ENCODE data around the gene CD44. TPM values are rescaled to one million over a fixed set of nuclear protein-coding genes. Genes with fewer than 3 reads are reported as not detected.

The CD44 gene
- total and polyA plus RNA-seq, 11 donors: 3.9 to 210 (median 26.2) TPM

DNA sequence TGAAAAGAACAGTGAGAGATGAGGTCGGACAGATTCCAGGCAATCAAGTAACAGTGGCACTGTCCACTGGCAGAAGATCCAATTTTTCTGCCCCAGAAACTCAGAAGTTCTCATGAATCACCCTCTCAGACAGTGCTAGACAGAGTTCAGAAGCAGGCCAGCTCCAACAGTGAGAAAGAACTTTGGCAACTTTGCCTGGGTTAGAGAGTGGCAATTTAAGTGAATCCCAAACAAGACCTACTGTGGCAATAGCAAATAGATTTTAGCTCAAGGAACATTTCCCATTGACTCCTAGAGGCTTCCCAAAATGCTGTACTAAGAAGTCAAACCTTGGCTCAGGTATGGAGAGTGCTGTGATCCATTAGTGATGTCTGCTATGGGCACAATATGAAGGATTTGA lies 12.3 kb downstream of the CD44 start:
- no peaks in the 10 kb centered on the region for H3K27me3 ChIP-seq
- peaks cover 0 to 100% (median 0%) of the 10 kb centered on the region in 12 donors for H3K4me1 ChIP-seq
- peak overlapping the region in 2 of 12 donors; percentile 6 to 32 for H3K27ac ChIP-seq
- intact Hi-C loops (cut with DNase I): loop anchor here in 1 of 10 donors (5.0 kb wide), 1 partner anchor 81 kb away; no protein-coding TSS in a partner anchor
- peaks cover 0 to 4% (median 0%) of the 10 kb centered on the region in 12 donors for H3K9me3 ChIP-seq
- TF ChIP-seq CTCF (IDR thresholded peaks at IDR 0.05): no peak
- TF ChIP-seq POLR2A (IDR thresholded peaks at IDR 0.05): no peak
- WGBS, 4 donors: 82 to 98% (median 96%) methylated on average over 1 of the region's 1 CpG
- no peak for ATAC-seq
- no peak for DNase-seq
- no peak overlapping the region for H3K4me3 ChIP-seq
- H3K36me3 ChIP-seq: peaks cover 0 to 49% (median 0%) of the 10 kb centered on the region in 9 donors

- Histone ChIP-seq H3K9me3 (peaks cover 0 to 4% (median 0%) of the 10 kb centered on the region in 12 donors), H3K27ac (peak overlapping the region in 1 of 12 donors; percentile 32), H3K36me3 (peaks cover 0 to 49% (median 0%) of the 10 kb centered on the region in 9 donors), H3K4me3 (no peak overlapping the region), H3K27me3 (no peaks in the 10 kb centered on the region), H3K4me1 (peaks cover 0 to 100% (median 2%) of the 10 kb centered on the region in 12 donors)
- no peak for ATAC-seq
- no peak for TF ChIP-seq CTCF (IDR thresholded peaks at IDR 0.05)
- TF ChIP-seq POLR2A (IDR thresholded peaks at IDR 0.05): no peak
- 61 to 82% (median 69%) methylated on average over 3 of the region's 3 CpGs for WGBS, 4 donors
- DNase-seq: no peak
- intact Hi-C loops (cut with DNase I): loop anchor here in 1 of 10 donors (5.0 kb wide), 1 partner anchor 81 kb away; no protein-coding TSS in a partner anchor
Measured at GRCh38 chr11:35151683-35152280, 12.8 kb downstream of the CD44 start.

DNA sequence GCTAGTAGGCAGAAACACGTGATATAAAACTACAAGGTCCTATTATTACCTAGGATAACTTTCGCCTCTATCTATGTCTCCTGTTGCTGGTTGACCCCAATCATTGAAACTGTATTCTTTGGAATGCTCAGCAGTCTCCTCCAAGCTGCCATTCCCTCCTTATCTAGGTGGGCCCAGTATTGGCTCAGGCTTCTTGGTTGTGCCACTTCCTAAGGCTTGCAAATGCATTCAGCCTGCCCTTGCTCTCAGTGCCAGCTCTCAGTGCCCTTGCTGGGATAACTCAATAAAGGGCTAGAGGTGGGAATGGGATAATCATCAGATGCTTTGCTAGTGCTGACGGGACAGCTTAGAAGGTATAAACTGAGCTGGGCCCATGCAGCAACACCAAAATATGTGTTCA lies 13.6 kb downstream of the CD44 start:
- no peak for TF ChIP-seq POLR2A (IDR thresholded peaks at IDR 0.05)
- no peak for TF ChIP-seq CTCF (IDR thresholded peaks at IDR 0.05)
- Histone ChIP-seq H3K27ac (no peak overlapping the region), H3K27me3 (no peaks in the 10 kb centered on the region), H3K4me1 (peaks cover 0 to 100% (median 3%) of the 10 kb centered on the region in 12 donors), H3K4me3 (no peak overlapping the region), H3K36me3 (peaks cover 0 to 43% (median 0%) of the 10 kb centered on the region in 9 donors), H3K9me3 (peaks cover 0 to 4% (median 0%) of the 10 kb centered on the region in 12 donors)
- intact Hi-C loops (cut with DNase I): loop anchor here in 1 of 10 donors (5.0 kb wide), 1 partner anchor 80 kb away; no protein-coding TSS in a partner anchor
- DNase-seq: no peak
- WGBS, 4 donors: 96 to 98% (median 98%) methylated on average over 3 of the region's 3 CpGs
- ATAC-seq: no peak

GRCh38 chr11:35153280-35153679 lies 14.3 kb downstream of the CD44 start:
- intact Hi-C loops (cut with DNase I): loop anchor here in 1 of 10 donors (5.0 kb wide), 1 partner anchor 79 kb away; no protein-coding TSS in a partner anchor
- Histone ChIP-seq H3K9me3 (peaks cover 0 to 4% (median 0%) of the 10 kb centered on the region in 12 donors), H3K36me3 (peaks cover 0 to 39% (median 0%) of the 10 kb centered on the region in 9 donors), H3K4me1 (peaks cover 0 to 100% (median 10%) of the 10 kb centered on the region in 12 donors), H3K4me3 (no peak overlapping the region), H3K27ac (peak overlapping the region in 1 of 12 donors; percentile 33), H3K27me3 (no peaks in the 10 kb centered on the region)
- DNase-seq (no peak), ATAC-seq (no peak)
- WGBS, 4 donors: 92 to 97% (median 96%) methylated on average over 2 of the region's 2 CpGs
- TF ChIP-seq CTCF (IDR thresholded peaks at IDR 0.05) (no peak), POLR2A (IDR thresholded peaks at IDR 0.05) (no peak)

Data from heart left ventricle (tissue), 16 donors.